ENCODE measurements around the gene LMBR1.

DNA sequence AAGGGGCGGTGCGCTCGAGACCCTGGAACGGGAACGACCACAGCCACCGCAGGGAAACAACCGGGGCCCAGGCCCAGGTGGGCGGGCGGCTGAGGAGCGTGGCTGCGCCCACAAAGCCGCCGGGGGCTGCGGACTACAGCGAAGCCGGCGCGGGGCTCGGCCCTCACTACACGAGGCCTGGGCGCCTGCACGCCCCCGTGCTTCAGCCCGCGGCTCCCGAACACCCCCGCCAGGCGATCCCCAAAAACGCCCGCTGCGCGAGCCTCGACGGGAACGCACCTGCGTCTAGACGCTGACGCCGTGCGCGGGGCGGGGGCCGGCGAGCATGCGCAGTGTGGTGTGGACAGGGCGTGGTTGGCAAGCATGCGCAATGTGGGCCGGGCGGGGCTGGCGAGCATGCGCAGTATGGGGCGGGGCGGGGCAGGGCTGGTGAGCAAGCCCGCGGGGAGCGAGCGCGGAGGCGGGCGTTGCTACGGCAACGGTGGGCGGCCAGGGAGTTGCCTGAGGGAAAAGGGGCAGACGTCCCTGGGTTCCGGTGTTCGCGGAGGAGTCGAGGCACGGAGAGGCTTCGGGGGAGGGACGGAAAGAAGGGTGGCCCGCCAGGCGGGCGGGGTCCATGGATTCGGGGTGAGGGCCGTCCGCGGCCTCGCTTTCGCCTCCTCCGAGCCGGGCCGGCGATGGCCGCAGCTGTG lies 252.6 kb downstream of the LMBR1 start, which contains the start of gene RNF32:
- TF ChIP-seq, protein P1, sequence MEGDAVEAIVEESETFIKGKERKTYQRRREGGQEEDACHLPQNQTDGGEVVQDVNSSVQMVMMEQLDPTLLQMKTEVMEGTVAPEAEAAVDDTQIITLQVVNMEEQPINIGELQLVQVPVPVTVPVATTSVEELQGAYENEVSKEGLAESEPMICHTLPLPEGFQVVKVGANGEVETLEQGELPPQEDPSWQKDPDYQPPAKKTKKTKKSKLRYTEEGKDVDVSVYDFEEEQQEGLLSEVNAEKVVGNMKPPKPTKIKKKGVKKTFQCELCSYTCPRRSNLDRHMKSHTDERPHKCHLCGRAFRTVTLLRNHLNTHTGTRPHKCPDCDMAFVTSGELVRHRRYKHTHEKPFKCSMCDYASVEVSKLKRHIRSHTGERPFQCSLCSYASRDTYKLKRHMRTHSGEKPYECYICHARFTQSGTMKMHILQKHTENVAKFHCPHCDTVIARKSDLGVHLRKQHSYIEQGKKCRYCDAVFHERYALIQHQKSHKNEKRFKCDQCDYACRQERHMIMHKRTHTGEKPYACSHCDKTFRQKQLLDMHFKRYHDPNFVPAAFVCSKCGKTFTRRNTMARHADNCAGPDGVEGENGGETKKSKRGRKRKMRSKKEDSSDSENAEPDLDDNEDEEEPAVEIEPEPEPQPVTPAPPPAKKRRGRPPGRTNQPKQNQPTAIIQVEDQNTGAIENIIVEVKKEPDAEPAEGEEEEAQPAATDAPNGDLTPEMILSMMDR (IDR thresholded peaks at IDR 0.05), result no peak
- peak; percentile 85 for TF ChIP-seq POLR2AphosphoS5 (IDR thresholded peaks at IDR 0.05; ENCODE audit: low read depth, low read length)
- peak; percentile 41; the same call in 1 of the 2 replicates for TF ChIP-seq SIN3A (IDR thresholded peaks at IDR 0.05; ENCODE audit: borderline replicate concordance, insufficient read depth, low read depth, low read length)
- TF ChIP-seq, protein P2, sequence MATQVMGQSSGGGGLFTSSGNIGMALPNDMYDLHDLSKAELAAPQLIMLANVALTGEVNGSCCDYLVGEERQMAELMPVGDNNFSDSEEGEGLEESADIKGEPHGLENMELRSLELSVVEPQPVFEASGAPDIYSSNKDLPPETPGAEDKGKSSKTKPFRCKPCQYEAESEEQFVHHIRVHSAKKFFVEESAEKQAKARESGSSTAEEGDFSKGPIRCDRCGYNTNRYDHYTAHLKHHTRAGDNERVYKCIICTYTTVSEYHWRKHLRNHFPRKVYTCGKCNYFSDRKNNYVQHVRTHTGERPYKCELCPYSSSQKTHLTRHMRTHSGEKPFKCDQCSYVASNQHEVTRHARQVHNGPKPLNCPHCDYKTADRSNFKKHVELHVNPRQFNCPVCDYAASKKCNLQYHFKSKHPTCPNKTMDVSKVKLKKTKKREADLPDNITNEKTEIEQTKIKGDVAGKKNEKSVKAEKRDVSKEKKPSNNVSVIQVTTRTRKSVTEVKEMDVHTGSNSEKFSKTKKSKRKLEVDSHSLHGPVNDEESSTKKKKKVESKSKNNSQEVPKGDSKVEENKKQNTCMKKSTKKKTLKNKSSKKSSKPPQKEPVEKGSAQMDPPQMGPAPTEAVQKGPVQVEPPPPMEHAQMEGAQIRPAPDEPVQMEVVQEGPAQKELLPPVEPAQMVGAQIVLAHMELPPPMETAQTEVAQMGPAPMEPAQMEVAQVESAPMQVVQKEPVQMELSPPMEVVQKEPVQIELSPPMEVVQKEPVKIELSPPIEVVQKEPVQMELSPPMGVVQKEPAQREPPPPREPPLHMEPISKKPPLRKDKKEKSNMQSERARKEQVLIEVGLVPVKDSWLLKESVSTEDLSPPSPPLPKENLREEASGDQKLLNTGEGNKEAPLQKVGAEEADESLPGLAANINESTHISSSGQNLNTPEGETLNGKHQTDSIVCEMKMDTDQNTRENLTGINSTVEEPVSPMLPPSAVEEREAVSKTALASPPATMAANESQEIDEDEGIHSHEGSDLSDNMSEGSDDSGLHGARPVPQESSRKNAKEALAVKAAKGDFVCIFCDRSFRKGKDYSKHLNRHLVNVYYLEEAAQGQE (IDR thresholded peaks at IDR 0.05; ENCODE audit: insufficient read depth in 1 of 2, low read depth in 2 of 2, low read length in 1 of 2), result no peak
